GM18507 (cell line): Measurements from ENCODE around the gene REPS1.
"Not testable (repeated sequence)": the region's sequence is repeated elsewhere in the genome, so short reads cannot be mapped to it uniquely, and the experiment has no call there.

Experiments used
- DNase-seq: peaks from one replicate; pipeline ENCODE4 v3.0.0; 2011; ENCODE audit warnings: low read depth; ENCODE audit not compliant: insufficient read length; ENCODE audit errors: extremely low spot score
- FAIRE-seq: peaks from 2 replicates; lab custom pipeline; 2011; peaks lifted over from hg19 to GRCh38; lab: Jason Lieb, UNC

REPS1 gene, protein sequence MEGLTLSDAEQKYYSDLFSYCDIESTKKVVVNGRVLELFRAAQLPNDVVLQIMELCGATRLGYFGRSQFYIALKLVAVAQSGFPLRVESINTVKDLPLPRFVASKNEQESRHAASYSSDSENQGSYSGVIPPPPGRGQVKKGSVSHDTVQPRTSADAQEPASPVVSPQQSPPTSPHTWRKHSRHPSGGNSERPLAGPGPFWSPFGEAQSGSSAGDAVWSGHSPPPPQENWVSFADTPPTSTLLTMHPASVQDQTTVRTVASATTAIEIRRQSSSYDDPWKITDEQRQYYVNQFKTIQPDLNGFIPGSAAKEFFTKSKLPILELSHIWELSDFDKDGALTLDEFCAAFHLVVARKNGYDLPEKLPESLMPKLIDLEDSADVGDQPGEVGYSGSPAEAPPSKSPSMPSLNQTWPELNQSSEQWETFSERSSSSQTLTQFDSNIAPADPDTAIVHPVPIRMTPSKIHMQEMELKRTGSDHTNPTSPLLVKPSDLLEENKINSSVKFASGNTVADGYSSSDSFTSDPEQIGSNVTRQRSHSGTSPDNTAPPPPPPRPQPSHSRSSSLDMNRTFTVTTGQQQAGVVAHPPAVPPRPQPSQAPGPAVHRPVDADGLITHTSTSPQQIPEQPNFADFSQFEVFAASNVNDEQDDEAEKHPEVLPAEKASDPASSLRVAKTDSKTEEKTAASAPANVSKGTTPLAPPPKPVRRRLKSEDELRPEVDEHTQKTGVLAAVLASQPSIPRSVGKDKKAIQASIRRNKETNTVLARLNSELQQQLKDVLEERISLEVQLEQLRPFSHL

DNA sequence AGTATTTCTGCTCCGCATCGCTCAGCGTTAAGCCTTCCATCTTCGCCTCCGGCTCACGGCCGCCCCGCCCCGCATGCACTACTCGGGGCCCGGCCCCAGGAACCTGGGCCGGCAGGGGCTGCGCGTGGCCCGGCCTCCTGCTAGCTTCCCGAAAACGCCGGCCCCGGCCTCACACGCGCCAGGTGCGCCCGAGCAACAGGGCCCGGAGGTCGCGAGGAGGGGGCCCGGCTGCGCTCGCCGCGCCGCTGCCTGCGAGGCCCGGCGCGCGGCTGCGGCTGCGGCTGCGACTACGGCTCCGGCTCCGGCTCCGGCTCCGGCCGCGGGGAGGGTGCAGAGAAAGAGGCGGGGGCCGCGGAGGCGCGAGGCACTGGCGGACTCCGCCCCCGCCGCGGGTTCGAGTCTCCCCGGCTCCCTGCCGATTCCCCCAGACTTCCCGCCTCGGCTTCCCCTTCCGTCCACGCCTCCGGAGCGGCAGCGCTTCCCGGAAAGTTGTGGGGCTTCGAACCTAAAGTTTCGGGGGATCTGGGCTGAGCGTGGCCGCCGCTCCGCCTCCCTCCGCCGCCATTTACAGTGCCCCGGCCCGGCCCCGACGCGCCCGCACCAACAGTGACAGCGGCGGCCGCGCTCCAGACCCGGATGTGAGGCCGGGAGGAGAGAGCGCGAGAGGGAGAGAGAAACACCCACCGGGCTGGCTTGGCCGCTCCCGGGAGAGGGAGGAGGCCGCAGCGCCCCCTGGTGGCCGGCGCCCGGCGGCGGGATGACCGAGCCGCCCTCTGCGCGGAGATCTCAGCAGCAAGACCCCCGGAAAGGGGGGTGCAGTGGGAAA lies at the start of gene REPS1:
Gene REPS1 (minus strand): TSS at position 611 of the 826 bp plus-strand sequence. CDS start 571 bp downstream, at position 40.
- DNase-seq, result peak; percentile 95
- FAIRE-seq, result peak; percentile 74

GRCh38 chr6:139037490-139037889 lies 49.4 kb upstream of the REPS1 start:
- FAIRE-seq (no peak), DNase-seq (no peak)

DNA sequence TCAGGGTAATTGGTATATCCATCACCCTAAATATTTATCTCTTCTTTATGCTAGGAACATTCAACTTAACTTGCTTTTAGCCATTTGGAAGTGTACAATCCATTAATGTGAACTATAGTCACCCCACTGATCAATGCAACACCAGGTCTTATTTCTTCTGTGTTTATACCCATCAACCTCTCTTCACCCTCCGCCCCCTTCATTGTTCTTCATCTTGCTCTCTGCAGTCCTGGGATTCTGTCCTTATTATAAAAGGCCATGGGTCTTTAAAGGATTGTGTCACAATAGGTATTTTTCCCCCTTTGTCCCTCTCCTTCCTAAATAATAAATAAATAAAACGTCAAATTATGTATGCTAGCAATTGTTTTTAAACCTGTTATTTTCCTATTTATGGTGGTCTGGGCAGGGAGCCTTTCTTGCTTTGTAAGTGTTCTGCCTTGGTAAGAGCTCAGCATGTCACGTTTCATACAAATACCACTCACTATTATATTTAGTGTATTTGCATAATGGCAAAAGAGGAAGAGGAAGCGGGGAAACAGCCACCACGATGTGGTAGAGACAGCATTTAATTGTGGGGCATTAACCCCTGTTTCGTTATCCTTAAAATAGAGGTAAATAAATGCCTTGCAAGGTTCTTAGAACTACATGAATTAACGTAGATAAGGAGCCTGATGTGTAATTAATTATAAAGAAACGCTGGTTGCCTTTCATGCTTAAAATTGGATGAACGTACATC lies 42.3 kb upstream of the REPS1 start:
- DNase-seq (no peak), FAIRE-seq (peak; percentile 86)

GRCh38 chr6:139029470-139030227 lies 41.6 kb upstream of the REPS1 start:
- FAIRE-seq (peak; percentile 80), DNase-seq (no peak)

DNA sequence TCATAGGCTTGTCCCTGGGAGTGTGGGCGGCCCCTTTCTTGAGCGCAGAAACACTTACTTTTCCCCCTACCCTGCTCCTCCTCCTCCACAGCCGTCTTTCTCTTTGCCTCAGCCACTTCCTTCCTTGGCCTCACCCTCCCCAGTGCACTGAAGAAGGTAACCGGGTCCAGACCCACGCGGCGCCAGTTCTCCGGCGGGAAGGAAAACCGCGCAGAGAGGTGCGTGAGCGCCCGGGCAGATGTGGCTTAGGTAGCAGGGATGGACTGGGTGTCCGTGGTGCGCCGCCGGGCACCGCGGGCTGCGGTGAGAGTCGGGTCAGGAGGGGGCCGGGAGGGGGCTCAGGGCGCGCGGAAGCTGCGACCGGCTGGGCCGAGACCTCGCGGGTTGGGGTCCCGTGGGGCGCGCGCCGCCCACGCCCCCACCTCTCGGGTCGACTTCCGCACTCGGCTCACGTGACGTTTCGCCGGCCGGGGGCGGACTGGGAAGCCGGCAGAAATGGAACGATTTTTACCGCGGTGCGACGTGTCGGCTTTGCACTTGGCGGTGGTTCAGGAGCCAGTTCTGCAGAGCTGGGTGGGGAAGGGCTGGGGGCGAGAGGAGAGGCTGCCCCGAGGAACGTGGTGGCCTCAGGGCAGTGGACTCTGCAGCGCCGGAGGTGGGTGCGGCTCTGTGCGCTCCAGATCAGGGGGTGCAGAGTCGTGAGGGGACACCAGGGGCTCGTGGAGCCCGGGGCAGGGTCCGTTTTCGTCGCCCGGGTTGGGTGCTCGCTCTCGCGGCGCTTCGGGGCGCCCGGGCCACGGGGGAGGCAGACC lies 40.8 kb upstream of the REPS1 start, which contains the start of gene ABRACL:
Gene ABRACL (plus strand): TSS at position 88 of the 812 bp plus-strand sequence. CDS start 5,416 bp downstream, outside the sequence.
- FAIRE-seq, result peak; percentile 94

DNA sequence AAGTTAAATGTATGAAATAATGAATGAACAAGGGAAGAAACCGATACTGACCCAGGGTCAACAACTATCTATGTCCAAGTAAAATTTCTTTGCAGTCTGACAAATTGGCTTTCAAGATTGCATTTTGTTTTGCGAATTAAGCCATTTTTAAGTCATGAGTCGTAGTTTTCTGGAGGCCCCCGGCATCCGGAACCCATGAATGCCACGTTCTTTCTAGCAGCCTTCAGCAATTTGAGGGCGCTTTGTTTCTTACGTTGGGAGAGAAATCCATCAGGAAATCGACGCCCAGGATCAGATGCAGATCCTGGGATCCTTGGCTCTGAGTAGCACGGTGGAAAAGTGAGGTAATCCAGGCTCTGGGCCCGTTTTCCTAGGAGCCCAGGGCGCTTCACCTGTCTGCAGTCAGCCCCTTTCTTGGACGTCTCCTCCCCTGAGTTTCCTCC lies 40.2 kb upstream of the REPS1 start:
- DNase-seq (no peak), FAIRE-seq (no peak)

More for the DNA sequence above, 40.8 kb upstream of the REPS1 start, which contains the start of gene ABRACL:
- DNase-seq, result peak; percentile 67

GRCh38 chr6:139027620-139028182 lies 39.6 kb upstream of the REPS1 start:
- DNase-seq (no peak), FAIRE-seq (peak; percentile 49)

- FAIRE-seq, DNase-seq: not testable (repeated sequence)
Observed at GRCh38 chr6:139025416-139025815, 37.4 kb upstream of the REPS1 start.

- DNase-seq (no peak), FAIRE-seq (no peak)
Observed at GRCh38 chr6:139020689-139021088, 32.6 kb upstream of the REPS1 start.

DNA sequence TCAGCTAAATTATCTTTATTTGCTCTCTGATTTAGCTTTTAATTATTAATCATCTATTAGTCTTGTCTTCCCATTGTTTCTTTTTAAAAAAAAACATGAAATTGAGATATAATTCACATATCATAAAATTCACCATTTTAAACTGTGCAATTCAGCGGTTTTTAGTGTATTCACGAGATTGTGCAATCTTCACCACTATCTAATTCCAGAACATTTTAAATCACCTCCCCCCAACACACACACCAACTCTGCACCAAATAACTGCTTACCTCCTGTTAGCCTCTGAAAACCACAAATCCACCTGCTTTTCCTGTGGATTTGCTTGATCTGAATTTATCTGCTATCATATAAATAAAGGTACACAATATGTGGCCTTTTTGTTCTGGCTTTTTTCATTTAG lies 31.7 kb upstream of the REPS1 start:
- FAIRE-seq, result no peak
- DNase-seq, result no peak

GRCh38 chr6:139017227-139017626 lies 29.2 kb upstream of the REPS1 start:
- no peak for DNase-seq
- no peak for FAIRE-seq

GRCh38 chr6:139016337-139017213 lies 28.5 kb upstream of the REPS1 start:
- DNase-seq (no peak), FAIRE-seq (peak; percentile 41)

DNA sequence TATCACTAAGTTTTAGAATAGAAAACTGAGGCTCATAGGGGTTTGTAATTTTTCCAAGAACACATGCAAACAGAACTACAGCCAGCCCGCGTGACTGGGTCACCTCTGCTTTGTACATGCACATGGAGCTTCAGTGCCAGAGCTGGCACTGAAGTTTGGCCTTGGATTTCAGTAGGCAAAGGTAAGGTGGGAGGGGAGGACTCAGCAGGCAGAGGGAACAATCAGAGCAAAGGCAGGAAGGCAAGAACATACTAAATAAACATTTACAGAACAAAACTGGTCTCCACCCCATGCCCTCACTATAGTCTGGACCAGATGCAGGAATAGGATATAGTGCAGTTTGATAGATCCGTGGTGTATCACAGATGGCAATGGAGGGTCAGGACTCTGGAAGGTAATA lies 26.9 kb upstream of the REPS1 start:
- DNase-seq (no peak), FAIRE-seq (no peak)

- FAIRE-seq (no peak), DNase-seq (no peak)
Observed at GRCh38 chr6:139013185-139013800, 25.2 kb upstream of the REPS1 start.

GRCh38 chr6:139011980-139012379 lies 23.9 kb upstream of the REPS1 start:
- FAIRE-seq (no peak), DNase-seq (no peak)

- DNase-seq, result no peak
- no peak for FAIRE-seq
Observed at GRCh38 chr6:139010674-139011073, 22.6 kb upstream of the REPS1 start.
